Stimulated activated CD4-positive, alpha-beta T cell treated with anti-CD3 and anti-CD28 coated beads, Interleukin-12 subunit alpha, Interleukin-12 subunit beta, amount 100 ng/mL, for 4 hours (primary cell): ENCODE results near the gene OR2L3.
"Not testable (repeated sequence)": the region's sequence is repeated elsewhere in the genome, so short reads cannot be mapped to it uniquely, and the experiment has no call there.

ENCODE experiments used
- DNase-seq: peaks from one replicate; pipeline ENCODE4 v3.0.0-alpha.2; 2020

The OR2L3 gene, protein sequence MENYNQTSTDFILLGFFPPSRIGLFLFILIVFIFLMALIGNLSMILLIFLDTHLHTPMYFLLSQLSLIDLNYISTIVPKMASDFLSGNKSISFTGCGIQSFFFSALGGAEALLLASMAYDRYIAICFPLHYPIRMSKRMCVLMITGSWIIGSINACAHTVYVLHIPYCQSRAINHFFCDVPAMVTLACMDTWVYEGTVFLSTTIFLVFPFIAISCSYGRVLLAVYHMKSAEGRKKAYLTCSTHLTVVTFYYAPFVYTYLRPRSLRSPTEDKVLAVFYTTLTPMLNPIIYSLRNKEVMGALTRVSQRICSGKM

DNA sequence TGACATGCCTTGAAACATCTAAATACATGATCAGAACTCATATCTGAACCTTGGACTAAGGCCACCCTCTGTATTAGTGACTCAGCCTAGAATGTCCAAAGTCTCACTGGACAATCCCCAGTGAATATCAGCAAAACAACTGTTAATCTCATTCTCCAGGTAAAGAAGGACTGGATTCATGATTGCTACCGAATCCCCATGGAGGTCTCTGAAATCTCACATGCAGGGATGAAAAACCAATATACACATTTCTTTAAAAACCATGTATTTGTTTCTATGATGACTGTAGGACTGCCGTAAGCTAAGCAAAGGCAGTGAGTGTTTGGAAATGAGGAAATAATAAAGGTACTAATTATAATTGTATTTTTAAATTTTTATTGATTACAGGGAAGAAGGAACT lies at the start of gene OR2L3:
OR2L3 (plus strand) TSS at position 301 of the 400 bp plus-strand sequence. CDS start 13,846 bp downstream, outside the sequence.
- DNase-seq = no peak

DNA sequence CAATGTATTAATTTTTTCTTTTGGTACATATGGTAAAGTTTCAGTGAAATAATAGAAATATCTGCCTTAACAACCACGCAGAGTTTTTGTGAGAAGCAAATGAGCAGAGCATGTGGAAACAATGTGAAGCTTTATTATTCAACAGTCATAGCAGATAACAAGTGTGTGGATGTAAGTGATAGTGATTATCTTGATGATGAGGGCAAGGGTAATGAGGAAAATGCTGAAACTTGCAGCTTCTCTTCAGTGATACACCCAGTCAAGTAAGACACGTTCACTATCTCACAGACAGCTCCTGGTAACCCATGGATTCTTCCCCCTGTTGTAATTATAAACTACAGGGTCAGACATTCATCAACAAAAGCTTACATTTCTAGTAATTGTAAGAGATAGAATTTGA lies 47.8 kb upstream of the OR2L3 start:
- DNase-seq = no peak

DNA sequence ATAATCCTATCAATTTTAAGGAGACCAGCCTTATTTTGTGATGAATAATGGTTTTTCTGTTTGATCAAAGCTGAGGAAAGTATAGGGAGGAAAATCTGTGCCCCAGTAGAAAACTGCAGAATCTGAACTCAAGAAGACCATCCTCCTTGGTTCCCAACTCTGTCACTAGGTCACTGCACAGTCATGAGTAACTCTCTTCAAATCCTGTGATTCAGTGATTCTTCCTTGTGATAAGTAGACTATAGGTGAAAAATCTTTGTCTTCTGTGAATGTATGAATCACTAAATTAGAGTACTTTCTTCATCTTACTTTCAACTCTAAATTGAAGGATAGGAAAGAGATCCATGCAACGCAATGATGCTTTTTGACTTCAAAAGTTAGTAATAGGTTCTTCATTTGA lies 46.5 kb upstream of the OR2L3 start:
- DNase-seq = no peak

DNA sequence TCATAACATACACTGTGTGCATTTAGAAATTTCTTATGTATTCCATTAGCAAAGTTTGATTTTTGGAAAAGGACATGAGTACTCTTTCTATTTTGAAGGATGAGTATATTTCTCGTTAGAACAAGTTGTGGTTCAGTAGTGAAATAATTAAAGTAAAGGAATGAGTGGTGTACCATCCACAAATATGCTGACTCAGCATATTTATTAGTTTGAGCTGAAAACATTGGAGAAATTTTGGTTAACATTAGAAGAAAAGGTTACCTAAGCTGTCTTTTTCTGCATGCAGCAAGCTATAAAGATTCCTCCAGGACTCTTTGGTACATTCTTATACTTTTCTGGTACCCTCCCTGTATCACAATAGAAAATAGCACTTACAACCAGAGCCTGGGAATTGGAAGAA lies 38.9 kb upstream of the OR2L3 start:
- DNase-seq = no peak

DNA sequence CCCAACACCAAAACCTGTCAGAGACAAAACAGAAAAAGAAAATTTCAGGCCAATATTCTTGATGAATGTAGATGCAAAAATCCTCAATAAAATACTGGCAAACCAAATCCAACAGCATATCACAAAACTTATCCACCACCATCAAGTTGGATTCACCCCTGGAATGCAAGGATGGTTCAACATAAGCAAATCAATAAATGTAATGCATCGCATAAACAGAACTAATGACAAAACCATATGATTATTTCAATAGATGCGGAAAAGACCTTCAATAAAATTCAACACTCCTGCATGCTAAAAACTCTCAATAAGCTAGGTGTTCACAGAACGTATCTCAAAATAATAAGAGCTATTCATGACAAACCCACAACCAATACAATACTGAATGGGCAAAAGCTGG lies 37.0 kb upstream of the OR2L3 start:
- DNase-seq = no peak

DNA sequence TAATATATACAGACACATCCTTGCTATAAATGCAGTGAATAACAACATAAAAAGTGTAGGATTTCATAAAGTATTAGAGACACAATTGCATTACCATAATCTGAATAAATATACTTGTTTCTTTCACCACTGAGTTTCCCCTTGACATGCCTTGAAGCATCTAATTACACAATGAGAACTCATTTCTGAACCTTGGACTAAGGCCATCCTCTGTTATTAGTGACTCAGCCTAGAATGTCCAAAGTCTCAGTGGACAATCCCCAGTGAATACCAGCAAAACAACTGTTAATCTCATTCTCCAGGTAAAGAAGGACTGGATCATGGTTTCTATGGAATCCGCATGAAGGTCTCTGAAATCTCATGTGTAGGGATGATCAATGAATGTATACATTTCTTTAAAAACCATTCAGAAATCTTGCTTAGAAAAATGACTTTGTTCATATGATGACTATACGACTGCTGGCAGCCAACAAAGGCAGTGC lies 33.4 kb upstream of the OR2L3 start, which contains the start of gene OR2L5:
OR2L5 (plus strand) TSS at position 432 of the 482 bp plus-strand sequence. CDS start 8,288 bp downstream, outside the sequence.
- no peak for DNase-seq

DNA sequence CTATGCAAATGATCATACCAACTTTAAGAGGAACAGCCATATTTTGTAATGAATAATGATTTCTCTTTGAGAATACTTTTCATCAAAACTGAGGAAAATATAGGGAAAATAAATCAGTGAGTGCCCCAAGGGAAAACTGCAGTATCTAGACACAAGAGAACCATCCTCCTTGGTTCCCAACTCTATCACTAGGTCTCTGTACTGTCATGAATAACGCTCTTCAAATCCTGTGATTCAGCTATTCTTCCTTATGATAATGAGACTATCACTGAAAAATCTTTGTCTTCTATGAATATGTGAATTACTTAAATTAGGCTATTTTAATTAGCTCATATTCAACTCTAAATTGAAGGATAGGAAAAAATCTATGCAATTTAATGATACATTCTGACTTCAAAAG lies 30.8 kb upstream of the OR2L3 start:
- DNase-seq = no peak

DNA sequence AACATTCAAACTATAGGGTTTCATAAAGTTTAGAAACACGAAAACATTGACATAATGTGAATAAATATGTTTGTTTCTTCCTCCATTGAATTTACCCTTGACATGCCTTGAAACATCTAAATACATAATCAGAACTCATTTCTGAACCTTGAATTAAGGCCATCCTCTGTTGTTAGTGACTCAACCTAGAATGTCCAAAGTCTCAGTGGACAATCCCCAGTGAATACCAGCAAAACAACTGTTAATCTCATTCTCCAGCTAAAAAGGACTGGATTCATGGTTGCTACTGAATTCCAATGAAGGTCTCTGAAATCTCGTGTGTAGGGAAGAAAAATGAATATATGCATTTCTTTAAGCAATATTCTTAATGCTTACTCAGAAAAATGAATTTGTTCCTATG lies 16.9 kb upstream of the OR2L3 start, which contains the start of gene OR2L2:
OR2L2 (plus strand) TSS at position 301 of the 400 bp plus-strand sequence. CDS start 8,198 bp downstream, outside the sequence.
- DNase-seq = no peak

DNA sequence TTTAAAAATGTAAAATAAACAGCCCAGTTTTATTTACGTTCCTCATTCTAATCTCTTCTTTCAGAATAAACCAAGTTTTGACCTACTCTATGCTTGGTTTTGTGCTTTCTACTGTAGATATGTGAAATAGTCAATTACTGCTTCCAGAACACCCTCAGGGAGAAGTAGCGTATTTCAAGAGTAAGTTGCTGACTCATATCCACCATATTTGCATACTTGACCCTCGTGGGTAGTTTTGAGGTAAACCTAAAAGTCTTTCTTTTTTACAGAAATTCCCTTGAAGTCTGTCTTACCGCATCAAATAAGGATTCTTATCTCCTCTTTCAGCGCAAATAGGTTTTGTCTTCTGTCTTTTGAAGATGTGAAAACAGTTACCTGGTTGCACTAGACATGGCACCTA lies 1.4 kb upstream of the OR2L3 start:
- no peak for DNase-seq

DNA sequence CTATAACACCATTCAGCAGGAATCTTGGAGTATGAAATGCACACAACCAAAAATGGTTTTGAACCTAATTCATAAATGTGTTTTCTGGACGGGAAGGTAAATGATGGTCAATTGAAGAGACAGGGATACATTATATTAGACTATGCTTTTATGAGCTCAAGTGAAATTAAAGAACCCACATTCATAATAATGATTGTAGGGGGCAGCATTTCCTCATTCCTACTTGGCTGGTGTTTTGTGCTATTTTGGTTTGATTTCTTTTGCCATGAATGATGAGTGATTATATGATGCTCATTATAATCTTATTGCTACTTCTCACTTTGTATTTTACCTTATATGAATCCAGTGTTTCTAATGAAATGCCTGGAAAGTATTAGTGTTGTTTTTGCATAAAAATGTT lies 372 bp downstream of the OR2L3 start:
- no peak for DNase-seq

DNA sequence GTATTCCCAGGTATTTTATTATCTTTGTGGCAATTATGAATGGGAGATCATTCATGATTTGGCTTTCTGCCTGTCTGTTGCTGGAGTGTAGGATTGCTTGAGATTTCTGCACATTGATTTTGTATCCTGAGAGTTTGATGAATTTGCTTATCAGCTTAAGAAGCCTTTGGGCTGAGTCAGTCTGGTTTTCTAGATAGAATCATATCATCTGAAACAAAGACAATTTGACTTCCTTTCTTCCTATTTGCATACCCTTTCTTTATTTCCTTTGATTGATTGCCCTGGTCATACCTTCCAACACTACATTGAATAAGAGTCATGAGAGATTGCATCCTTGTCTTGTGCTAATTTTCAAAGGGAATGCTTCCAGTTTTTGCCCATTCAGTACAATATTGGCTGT lies 8.0 kb downstream of the OR2L3 start:
- no peak for DNase-seq

DNA sequence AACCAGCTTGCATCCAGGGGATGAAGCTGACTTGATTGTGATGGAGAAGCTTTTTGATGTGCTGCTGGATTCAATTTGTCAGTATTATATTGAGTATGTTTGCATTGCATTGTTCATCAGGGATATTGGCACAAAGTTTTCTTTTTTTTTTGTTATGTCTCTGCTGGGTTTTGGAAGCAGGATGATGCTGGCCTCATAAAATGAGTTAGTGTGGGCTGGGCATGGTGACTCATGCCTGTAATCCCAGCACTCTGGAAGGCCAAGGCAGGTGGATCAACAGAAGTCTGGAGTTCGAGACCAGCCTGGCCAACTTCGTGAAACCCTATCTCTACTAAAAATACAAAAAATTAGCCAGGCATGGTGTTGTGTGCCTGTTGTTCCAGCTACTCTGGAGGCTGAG lies 8.6 kb downstream of the OR2L3 start:
- DNase-seq = no peak

DNA sequence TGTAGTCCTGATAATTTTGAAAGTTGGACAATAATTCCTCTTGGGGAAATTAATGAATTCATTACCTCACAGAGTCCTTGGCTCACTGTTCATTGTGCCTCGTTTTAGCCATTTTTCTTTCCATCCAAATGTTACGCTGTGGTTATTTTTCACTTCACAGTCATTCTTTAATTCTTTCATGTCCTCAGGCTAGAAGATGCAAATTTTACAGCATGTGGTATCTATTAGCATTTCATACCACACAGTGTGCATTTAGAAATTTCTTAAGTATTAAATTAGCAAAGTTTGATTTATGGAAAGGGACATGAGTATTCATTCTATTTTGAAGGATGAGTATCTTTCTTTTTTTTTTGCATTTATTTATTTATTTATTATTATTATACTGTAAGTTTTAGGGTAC lies 18.4 kb downstream of the OR2L3 start:
- DNase-seq = no peak

DNA sequence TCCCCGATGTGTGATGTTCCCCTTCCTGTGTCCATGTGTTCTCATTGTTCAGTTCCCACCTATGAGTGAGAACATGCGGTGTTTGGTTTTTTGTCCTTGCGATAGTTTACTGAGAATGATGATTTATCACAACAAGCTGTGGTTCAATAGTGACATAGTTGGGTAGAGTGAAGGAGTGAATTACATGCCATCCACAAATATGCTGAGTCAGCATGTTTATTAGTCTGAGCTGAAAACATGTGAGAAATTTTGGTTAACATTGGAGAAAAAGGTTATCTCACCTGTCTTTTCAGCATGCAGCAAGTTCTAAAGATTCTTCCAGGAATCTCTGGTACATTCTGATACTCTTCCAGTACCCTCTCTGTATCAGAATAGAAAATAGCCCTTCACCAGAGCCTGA lies 19.0 kb downstream of the OR2L3 start:
- no peak for DNase-seq

DNA sequence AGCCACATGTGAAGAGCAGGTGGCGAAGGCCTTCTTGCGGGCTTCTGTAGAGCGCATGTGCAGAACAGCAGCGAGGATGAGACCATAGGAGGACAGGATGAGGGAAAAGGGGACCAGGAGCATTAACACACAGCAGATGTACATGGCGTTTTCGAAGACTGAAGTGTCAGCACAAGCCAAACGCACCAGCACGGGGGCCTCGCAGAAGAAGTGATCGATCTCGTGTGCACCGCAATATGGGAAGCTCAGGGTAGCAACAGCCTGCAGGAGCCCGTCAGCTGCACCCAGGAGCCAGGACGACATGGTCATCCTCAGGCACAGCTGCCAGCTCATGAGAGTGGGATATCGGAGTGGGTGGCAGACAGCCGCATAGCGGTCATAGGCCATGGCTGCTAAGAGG lies 37.2 kb downstream of the OR2L3 start:
- DNase-seq = not testable (repeated sequence)

DNA sequence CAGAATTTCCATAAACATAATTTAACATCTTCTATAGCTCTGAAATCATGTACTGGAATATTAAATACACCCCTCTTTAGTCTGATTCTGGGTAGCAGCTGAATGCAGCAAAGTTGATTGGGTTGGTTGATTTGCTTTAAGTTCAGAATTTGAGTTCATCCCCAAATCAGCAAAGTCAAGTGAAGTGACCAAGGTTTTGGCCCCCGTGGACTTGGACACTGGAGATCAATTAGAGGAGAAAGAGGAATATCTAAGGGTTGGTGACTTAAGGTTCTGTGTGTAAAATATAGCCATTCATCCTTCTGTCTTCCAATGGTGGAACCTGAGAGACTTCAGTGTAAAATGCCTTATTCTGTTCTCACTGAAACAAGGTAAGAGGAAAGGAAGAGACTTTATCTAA lies 48.2 kb downstream of the OR2L3 start, which contains the start of gene OR2L13:
OR2L13 (plus strand) TSS at position 301 of the 400 bp plus-strand sequence. CDS start 4,192 bp downstream, outside the sequence.
- DNase-seq = no peak

DNA sequence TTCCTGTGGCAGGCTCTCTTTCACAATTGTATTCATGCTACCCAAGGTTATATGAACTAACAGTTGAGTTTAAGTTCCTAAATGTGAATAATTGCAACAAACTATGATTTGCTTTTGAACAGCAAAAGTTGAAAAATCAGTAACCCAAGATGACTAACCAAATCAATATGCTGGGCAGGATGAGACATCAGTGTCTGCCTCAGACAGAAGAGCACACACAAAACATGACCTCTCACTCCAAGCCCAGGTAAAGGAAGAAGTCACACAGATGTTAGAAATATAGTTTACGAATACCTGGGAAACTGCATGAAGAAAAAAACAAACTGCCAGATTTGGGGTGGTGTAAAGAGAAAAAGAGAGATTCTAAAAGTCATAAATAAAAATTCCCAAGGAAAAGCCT lies 51.9 kb downstream of the OR2L3 start:
- no peak for DNase-seq

DNA sequence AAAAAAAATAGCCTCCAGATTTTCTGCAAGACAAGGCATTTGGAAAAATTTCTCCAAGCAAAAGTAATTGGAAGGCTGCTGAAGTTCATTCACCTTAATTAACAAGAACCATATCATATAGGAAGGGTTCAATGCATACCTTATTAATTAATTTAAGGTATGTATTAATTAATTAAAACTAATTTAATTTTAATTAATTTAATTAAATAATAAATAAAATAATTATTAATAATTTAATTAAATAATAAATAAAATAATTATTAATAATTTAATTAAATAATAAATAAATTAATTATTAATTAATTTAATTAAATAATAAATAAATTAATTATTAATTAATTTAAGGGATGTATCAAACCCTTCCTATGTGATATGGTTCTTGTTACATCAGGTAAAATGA lies 56.2 kb downstream of the OR2L3 start:
- no peak for DNase-seq

DNA sequence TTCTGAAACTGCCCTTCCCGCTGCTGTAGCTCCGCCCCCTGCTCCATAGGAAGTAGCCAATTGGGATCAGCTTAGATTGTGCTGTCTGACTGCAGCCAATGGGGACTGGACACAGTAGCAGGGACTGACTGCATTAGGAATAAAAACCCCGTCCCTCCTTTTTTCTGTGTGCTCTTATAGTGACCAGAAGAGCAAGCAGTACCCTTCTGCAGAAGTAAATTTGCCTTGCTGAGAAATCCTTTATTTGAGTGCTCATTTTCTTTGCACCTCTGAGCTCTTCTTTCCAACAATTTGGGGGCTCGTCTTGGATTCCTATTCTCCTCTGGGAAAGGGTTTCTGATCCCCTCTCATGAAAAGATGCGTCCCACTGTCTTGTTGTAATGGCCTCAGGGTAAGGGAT lies 64.5 kb downstream of the OR2L3 start:
- no peak for DNase-seq
